Measurements from ENCODE around the gene SEMA6D.

DNA sequence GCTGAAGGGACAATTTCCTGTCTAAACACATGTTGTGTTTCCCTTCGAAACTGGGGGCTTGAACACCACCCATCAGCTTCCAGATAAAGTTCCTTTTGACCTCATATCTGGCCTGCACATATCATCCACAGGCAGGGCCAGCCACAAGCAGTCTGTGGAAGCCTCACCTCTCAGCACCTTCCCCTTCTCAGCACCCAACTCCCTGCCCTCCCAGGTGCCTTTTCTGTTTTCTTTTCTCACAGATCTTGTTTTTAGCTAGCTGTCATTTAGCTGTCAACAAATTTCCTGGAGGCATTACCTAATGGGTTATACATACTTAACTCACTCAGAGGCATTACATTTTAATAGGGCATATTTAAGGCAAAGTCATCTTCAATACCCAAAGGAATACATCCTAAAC, 93.9 kb downstream of the SEMA6D start:
- TF ChIP-seq, protein P1, sequence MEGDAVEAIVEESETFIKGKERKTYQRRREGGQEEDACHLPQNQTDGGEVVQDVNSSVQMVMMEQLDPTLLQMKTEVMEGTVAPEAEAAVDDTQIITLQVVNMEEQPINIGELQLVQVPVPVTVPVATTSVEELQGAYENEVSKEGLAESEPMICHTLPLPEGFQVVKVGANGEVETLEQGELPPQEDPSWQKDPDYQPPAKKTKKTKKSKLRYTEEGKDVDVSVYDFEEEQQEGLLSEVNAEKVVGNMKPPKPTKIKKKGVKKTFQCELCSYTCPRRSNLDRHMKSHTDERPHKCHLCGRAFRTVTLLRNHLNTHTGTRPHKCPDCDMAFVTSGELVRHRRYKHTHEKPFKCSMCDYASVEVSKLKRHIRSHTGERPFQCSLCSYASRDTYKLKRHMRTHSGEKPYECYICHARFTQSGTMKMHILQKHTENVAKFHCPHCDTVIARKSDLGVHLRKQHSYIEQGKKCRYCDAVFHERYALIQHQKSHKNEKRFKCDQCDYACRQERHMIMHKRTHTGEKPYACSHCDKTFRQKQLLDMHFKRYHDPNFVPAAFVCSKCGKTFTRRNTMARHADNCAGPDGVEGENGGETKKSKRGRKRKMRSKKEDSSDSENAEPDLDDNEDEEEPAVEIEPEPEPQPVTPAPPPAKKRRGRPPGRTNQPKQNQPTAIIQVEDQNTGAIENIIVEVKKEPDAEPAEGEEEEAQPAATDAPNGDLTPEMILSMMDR (conservative IDR thresholded peaks at IDR 0.05 in 1 of 2, IDR thresholded peaks at IDR 0.05 in 1 of 2; ENCODE audit: low read depth in 1 of 2, low read length in 2 of 2), result no peak
- TF ChIP-seq EZH2 (IDR thresholded peaks at IDR 0.05; ENCODE audit: low read length, missing control alignments), result no peak
